Right lobe of liver (tissue), 6 donors: ENCODE data around the gene HELZ. TPM values are rescaled to one million over a fixed set of nuclear protein-coding genes. Genes with fewer than 3 reads are reported as not detected.
A peak's percentile ranks its signal among the peaks of the same experiment; 100 is the strongest.
"Not testable (repeated sequence)": the region's sequence is repeated elsewhere in the genome, so short reads cannot be mapped to it uniquely, and the experiment has no call there.

ENCODE experiments used
- ATAC-seq, 4 donors: fragments of 200-7000 bp; cut with Tn5 transposase; one replicate each; pipeline ENCODE4 v1.9.1; 2020; ENCODE audit warnings: mild to moderate bottlenecking in 4 of 4, moderate library complexity in 4 of 4
- DNase-seq, 3 donors: peaks; one replicate each; pipeline ENCODE4 v3.0.0-alpha.2; 2020
- H3K27ac ChIP-seq, 3 donors: fragments of 200-600 bp; one replicate each; pipeline ENCODE4 v1.8.0; 2022
- H3K27me3 ChIP-seq, 2 donors: fragments of 200-600 bp; one replicate each; pipeline ENCODE4 v1.8.0; 2022
- H3K36me3 ChIP-seq, 4 donors: fragments of 200-600 bp; sonication (generic) in 1 of 4; one replicate each; pipeline versions ENCODE4 v1.5.1 to v1.8.0; 2017 to 2022; ENCODE audit warnings: control low read depth in 1 of 4
- H3K4me1 ChIP-seq, 4 donors: fragments of 200-600 bp; sonication (generic) in 1 of 4; one replicate each; pipeline versions ENCODE4 v1.5.1 to v1.8.0; 2017 to 2022; ENCODE audit warnings: control low read depth in 1 of 4
- H3K4me3 ChIP-seq, 3 donors: fragments of 200-600 bp; one replicate each; pipeline ENCODE4 v1.8.0; 2022
- H3K9me3 ChIP-seq, 4 donors: fragments of 200-600 bp; sonication (generic) in 1 of 4; one replicate each; pipeline versions ENCODE4 v1.5.1 to v1.8.0; 2017 to 2022; ENCODE audit warnings: control low read depth in 1 of 4
- POLR2A ChIP-seq: fragments of 450-650 bp; IDR thresholded peaks from one replicate; pipeline ENCODE4 v1.6.1; 2017; ENCODE audit warnings: antibody characterized with exemption, mild to moderate bottlenecking
- WGBS: methylation state at CpG from one replicate; pipeline ENCODE4 v1.1.6; 2018; ENCODE audit warnings: low coverage, low lambda C conversion rate; ENCODE audit not compliant: insufficient coverage; ENCODE audit errors: missing lambda C conversion rate; 5-methylcytosine and 5-hydroxymethylcytosine counted together
- intact Hi-C, 2 donors: fragments of 100-400 bp; cut with DNase I; formaldehyde crosslinking; loops; one replicate each; pipeline versions ENCODE4 v1.11.2 to v1.14.1; 2022
- total RNA-seq, 6 experiments: library from RNA; depleted of rRNA in 2 of 6; stranded (reverse); fragments of >200 nt in 2 of 6; fragmentation: NEBNext Ultra II Directional in 3 of 6; extraction: Animal tissue kit (Norgen Biotek cat#: 25700) in 3 of 6; gene quantifications; one replicate each; pipeline versions ENCODE4 v1.1.0 to v1.2.4, GENCODE V29; 2016 to 2023
- TF ChIP-seq, protein P1 (sequence below), 4 donors: fragments of 200-600 bp in 3 of 4; fragments of 450-650 bp in 1 of 4; IDR thresholded peaks; one replicate each; pipeline versions ENCODE4 v1.5.1 to v1.8.0; 2016 to 2022; ENCODE audit warnings: antibody characterized with exemption in 4 of 4, mild to moderate bottlenecking in 2 of 4
- donor health status: DM: no; HTN: yes; CAD: no.
- donor health status: DM: no; HTN: no; CAD: no.
- donor health status: DM: no; HTN: no; CAD: no.
- donor health status: DM: no; HTN: yes; CAD: no.
- donor health status: DM: no; HTN: yes; CAD: no.

The HELZ gene
- total RNA-seq, 6 experiments from 2014 or later = 24.2 to 33.6 (median 30.9) TPM

DNA sequence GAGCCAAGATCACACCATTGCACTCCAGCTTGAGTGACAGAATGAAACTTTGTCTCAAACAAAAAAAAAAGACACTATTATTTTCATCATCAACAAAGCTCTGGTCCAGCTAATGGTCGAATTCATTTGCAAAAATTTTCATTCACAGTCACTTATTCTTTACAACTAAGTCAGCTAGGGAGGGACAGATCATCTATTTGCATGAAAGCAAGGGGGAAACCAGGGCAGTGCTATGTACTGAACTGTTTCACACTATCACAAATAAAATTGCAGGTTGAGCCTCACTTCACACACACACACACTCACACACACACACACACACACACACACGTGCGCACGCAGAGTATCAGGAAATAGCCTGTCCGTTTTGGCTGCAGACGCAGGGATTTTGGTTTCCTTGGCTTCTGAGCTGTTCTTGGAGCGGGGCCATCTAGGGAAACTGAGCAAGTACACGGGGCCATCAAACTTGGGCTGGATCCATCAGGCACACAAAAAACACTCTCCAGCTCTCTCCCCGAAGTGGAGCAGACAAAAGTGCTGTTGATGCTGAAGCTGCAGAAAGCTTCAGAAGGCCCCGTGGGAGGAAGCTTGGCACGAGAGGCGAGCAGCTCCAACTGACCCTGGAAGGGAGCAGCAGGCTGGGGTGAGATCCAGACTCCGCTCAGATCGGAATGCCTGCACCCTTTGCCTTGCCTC is 44.3 kb upstream of the HELZ start:
- WGBS = 6% methylated on average over 10 of the region's 14 CpGs
- Histone ChIP-seq H3K36me3 (no peaks in the 10 kb centered on the region), H3K4me1 (peaks cover 0 to 4% (median 0%) of the 10 kb centered on the region in 4 donors), H3K9me3 (no peaks in the 10 kb centered on the region), H3K27ac (peak overlapping the region in 2 of 3 donors; percentile 23 to 31), H3K27me3 (no peaks in the 10 kb centered on the region), H3K4me3 (no peak overlapping the region)
- ATAC-seq = peak; percentile 78 to 90 (median 84)
- TF ChIP-seq, protein P1, sequence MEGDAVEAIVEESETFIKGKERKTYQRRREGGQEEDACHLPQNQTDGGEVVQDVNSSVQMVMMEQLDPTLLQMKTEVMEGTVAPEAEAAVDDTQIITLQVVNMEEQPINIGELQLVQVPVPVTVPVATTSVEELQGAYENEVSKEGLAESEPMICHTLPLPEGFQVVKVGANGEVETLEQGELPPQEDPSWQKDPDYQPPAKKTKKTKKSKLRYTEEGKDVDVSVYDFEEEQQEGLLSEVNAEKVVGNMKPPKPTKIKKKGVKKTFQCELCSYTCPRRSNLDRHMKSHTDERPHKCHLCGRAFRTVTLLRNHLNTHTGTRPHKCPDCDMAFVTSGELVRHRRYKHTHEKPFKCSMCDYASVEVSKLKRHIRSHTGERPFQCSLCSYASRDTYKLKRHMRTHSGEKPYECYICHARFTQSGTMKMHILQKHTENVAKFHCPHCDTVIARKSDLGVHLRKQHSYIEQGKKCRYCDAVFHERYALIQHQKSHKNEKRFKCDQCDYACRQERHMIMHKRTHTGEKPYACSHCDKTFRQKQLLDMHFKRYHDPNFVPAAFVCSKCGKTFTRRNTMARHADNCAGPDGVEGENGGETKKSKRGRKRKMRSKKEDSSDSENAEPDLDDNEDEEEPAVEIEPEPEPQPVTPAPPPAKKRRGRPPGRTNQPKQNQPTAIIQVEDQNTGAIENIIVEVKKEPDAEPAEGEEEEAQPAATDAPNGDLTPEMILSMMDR (IDR thresholded peaks at IDR 0.05) = no peak
- no peak for TF ChIP-seq POLR2A
- peak; percentile 73 to 85 (median 85) for DNase-seq
- intact Hi-C loops = no loop called here

DNA sequence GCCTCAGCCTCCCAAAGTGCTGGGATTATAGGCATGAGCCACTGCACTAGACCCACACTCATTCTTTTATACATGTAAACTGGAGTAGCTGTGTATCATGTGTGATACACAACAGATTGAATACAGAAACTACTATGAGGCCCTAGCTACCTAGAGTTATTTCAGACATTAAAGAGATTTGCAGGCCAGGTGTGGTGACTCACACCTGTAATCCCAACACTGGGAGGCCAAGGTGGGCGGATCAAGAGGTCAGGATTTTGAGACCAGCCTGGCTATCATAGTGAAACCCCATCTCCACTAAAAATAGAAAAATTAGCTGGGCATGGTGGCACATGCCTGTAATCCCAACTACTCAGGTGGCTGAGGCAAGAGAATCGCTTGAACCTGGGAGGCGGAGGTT is 41.8 kb upstream of the HELZ start:
- 82% methylated on average over 2 of the region's 3 CpGs for WGBS
- H3K4me1 ChIP-seq, H3K27me3 ChIP-seq, ATAC-seq, H3K4me3 ChIP-seq, H3K27ac ChIP-seq, DNase-seq, H3K36me3 ChIP-seq, intact Hi-C loops, H3K9me3 ChIP-seq: not testable (repeated sequence)

DNA sequence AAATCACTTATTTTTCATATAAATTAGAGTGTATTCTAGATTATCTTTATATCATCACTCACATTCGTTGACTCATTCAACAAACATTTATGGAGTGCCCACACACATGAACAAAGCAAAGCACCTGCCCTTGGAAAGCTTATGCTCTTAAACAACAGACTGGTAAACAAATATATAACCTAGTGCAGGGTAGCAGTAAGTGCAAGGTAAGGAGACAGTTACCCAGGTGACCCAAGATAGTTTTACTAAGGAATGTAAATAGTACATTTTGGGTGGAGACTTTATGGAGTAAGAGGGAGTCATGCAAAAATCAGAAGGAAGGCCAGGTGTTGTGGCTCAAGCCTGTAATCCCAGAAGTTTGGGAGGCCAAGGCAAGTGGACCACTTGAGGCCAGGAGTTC is 40.4 kb upstream of the HELZ start:
- Histone ChIP-seq H3K4me3 (no peak overlapping the region), H3K27ac (no peak overlapping the region), H3K27me3 (no peaks in the 10 kb centered on the region), H3K36me3 (no peaks in the 10 kb centered on the region), H3K4me1 (peaks cover 0 to 8% (median 4%) of the 10 kb centered on the region in 4 donors), H3K9me3 (no peaks in the 10 kb centered on the region)
- ATAC-seq (no peak), DNase-seq (no peak)
- intact Hi-C loops = no loop called here
- WGBS = 92% methylated on average over 1 of the region's 1 CpG
- TF ChIP-seq, protein P1 (IDR thresholded peaks at IDR 0.05) = no peak
- no peak for TF ChIP-seq POLR2A

DNA sequence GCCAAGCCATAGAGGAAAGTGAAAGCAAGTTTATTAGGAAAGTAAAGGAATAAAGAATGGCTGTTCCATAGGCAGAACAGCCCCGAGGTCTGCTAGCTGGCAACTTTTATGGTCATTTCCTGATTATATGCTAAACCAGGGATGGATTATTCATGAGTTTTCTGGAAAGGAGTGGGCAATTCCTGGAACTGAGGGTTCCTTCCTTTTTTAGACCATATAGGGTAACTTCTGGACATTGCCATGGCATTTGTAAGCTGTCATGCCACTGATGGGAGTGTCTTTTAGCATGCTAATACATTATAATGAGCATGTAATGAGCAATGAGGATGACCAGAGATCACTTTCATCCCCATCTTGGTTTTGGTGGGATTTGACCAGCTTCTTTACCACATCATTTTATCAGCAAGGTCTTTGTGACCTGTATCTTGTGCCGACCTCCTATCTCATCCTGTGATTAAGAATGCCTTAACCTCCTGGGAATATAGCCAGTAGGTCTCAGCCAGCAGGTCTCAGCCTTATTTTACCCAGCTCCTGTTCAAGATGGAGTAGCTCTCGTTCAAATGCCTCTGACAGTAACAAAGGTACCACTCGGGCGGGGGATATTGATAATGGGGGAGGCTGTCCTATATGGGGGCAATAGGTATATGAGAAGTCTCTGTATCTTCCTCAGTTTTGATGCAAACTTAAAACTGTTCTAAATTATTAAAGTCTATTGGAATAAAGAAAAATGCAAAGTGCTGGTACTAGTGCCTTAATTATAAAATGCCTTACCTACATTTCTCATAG is 38.9 kb upstream of the HELZ start:
- WGBS = 81% methylated on average over 5 of the region's 5 CpGs
- ATAC-seq (no peak), DNase-seq (no peak)
- Histone ChIP-seq H3K27ac (no peak overlapping the region), H3K4me1 (peaks cover 0 to 7% (median 3%) of the 10 kb centered on the region in 4 donors), H3K9me3 (no peaks in the 10 kb centered on the region), H3K4me3 (no peak overlapping the region), H3K36me3 (no peaks in the 10 kb centered on the region), H3K27me3 (no peaks in the 10 kb centered on the region)
- TF ChIP-seq, protein P1 (IDR thresholded peaks at IDR 0.05) = no peak
- no peak for TF ChIP-seq POLR2A
- intact Hi-C loops = no loop called here

DNA sequence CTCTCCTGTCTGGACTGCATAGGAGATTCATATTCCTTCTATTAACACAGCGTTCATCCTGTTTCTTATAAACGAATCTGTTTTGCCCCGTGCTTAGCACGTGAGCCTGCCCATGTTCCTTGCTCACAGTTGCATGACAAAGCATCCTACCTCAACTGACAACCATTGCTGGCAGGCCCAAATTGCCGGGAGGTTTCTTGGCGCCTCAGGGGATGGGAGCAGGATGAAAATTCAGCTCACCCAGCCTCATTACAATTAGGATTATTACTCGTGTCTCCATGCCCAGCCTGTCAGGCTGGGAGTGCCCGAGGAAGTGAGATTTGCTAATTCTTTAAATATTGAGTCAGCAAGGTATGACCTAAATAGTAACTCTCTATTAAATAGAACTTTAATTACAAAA is 36.7 kb upstream of the HELZ start:
- Histone ChIP-seq H3K27me3 (no peaks in the 10 kb centered on the region), H3K4me3 (no peak overlapping the region), H3K4me1 (peaks cover 0 to 7% (median 2%) of the 10 kb centered on the region in 4 donors), H3K27ac (peak overlapping the region in 1 of 3 donors; percentile 57), H3K9me3 (no peaks in the 10 kb centered on the region), H3K36me3 (no peaks in the 10 kb centered on the region)
- intact Hi-C loops = no loop called here
- ATAC-seq = peak in 1 of 4 donors; percentile 30
- TF ChIP-seq POLR2A = no peak
- TF ChIP-seq, protein P1 (IDR thresholded peaks at IDR 0.05) = no peak
- DNase-seq = no peak
- WGBS = 65% methylated on average over 8 of the region's 8 CpGs
